T-helper 22 cell (primary cell): ENCODE measurements around the gene STARD10.

ENCODE experiments used
- DNase-seq: peaks from one replicate; pipeline ENCODE4 v3.0.0-alpha.2; 2020; ENCODE audit warnings: low read depth

Gene STARD10

DNA sequence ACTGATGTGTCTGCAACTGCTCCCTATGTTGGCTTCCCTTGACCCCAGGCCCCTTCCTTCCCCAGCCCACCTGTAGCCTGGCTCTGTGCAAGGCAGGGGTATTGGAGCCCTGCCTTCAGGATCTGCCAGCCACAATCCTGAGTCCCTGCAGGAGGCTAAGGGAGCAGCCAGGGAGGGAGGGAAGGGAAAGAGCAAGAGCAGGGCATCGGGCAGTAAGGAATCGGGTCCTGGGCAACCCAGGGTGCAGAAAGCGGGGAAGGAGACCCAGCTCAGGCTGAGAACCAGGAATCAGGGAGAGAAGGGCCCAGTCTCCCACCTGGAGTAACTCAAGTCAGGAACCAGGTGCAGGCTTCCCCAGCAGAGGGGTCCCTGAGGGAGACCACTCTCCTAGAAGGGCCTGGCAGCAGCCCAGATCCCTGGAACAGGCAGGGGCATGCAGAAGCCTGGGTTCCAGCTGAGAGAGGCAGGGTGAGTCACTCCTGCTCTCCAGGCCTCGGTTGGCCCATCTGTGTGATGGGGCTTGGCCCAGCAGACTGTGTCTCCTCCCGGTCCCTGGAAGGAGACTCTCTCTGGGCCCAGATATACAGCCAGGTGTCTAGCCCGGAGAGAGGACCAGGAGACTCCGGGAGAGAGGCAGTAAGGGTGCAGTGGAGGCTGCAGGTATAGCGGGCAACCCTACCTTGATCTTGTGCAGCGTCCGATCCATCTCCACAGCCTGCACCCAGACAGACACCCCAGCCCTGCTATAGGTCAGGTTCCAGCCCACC is 13.4 kb downstream of the STARD10 start:
- no peak for DNase-seq

DNA sequence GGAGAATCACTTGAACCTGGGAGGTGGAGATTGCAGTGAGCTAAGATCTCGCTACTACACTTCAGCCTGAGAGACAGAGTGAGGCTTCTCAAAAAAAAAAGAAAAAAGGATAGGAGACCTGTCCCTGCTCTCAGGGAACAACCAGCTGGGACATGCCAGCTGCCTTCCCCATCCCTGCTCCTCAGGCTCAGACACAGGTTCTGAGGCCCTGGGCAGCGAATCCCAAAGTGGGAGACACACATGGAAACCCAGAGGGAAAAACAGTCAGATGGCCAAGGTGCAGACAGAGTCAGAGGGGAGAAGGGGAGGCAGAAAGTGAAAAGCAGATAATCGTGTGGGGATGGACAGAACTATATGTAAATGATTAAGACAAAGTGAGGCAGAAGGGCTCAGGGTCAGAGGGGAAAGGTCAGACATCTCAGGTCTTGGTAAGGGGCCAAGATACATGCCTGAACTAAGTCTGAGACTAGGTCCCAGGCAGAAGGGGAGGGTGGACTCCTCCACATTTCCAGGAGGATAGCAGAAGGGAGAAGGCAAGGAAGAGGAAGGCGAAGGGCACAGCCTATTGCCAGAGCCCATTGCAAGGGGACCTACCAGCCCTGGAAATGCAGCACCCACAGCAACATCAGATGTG is 14.2 kb downstream of the STARD10 start:
- no peak for DNase-seq

DNA sequence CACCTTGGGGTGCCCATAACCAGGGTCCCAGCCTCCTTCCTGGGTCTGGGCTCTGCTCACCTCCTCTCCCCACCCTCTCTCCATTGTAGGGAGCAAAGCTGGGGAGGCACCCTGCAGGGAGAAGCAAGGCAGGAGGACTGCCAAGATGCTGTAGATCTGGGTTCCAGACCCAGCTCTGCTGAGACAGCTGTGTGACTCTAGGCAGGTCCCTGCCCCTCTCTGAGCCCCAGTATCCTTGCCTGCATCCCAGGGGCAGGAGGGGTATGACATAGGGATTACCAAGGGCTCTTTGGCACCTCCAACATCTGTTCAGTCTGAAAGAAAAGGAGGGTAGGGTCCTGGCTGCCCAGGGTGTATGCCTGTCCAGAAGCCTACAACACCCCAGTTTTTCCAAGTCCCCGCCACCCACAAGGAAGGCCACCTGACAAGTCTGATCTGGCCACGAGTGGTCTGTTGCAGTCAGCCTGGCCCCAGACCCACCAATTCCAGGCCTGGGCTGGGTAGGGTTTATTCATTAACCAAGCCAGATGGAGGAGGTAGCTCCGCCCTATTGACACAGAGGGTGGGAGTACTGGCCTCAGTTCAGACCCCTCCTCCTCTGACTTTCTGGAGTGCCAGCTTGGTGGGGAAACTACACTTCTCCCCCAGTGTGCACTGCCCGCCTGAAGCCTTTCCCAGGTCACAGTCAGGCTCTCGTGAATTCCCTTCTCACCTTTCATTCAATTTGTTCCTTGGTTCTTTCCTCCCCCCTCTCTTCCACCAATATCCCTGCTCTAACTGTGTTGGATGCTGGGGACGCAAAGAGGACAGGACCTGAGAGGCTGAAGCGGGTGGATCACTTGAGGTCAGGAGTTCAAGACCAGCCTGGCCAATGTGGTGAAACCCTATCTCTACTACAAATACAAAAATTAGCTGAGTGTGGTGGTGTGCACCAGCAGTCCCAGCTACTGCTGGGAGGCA is 15.0 kb downstream of the STARD10 start:
- DNase-seq: no peak

DNA sequence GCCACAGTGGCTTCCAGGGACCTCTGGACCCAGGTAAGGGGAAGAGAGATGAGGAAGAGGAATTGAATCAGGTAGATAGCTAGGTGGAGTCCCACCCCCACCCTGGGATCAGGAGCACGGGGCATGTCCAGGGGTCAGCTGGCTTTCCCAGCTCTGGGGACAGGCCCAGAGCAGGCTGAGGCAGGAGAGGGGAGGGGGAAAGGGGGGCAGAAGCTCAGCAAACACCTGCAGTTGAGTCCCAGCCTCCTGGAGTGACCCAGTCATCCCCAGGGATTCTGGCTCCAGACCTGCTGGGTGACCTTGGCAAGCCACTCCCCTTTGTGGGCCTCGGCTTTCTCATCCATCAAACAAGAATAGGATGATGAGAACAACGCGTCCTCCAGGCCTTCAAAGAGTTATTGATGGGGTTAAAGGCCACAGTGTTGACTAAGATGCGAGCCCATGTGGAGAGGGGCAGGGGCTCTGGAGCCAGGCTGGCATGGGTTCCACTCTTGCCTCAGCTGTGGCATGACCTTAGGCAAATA is 16.0 kb downstream of the STARD10 start:
- no peak for DNase-seq

DNA sequence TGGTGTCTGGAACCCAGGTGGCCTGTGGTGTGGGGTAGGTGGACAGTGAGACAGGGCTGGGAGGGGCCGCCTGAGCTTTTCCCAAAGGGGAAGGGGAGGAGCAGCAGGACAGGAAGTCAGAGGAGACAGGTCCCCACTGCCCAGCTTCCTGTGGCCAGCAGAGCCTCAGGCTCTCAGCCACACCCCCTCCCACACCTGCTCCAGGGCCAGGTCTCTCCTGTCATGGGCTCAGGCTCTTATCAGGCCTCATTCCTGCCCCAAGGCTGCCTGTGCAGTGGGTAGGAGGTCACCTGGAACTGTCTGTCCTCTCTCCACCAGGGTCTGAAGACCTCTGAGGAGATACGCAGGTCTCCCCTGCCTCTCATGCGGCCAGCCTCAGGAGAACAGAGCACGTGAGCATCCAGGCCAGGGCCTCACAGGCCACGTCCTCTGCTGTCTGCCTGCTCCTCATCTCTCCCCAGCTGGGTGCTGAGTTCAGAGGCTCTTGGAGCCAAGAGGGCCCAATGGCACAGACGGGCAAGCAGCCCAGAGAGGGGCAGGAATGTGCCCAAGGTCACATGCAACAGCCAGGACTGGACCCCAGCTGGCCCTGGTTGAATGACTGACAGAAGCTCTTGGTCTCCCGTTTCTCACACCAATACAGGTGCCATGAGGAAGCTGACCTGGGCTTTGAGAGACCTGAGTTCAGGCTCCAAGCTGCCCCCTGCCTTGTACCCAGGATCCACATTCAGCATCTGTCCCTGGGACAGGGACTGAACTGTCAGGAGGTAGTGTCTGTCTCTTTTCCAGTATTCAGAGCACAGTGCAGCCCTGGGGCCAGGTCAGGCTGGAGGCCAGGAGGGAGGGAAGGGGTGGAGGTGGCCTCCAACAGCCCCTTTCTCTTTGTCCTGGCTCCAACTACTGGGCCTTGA is 16.7 kb downstream of the STARD10 start:
- no peak for DNase-seq

DNA sequence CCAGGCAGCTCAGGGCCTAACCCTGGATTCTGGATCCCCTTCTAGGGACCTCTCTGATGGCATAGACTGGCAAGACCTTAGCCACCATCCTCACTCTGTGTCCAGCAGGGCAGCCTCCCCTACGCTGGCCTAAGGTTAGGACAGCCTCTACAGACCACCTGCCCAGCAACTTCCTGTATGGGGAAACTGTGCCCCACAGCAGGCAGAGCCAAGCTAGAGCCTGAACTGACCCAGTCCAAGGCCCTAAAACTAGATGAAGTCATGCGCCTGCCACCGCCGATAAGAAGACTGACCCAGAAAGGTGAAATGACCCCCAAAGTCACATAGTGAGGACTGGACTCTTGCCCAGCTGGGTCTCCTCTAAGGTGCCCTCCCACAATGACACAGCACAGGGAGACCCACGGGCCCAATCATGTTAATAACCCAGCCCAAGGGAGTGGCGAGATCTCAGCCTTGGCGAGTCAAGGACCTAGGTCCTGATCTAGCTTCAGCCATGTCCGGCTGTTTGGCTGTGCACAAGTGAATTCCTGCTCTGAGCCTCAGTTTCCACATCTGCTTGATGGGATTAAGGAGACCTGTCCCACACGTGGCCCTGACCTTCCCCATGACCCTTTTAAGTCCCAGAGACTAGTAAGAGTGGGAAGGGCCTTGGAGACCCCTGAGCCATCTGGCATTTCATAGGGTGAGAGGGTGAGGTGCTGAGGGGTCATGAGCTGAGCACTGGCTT is 17.6 kb downstream of the STARD10 start:
- DNase-seq: no peak

DNA sequence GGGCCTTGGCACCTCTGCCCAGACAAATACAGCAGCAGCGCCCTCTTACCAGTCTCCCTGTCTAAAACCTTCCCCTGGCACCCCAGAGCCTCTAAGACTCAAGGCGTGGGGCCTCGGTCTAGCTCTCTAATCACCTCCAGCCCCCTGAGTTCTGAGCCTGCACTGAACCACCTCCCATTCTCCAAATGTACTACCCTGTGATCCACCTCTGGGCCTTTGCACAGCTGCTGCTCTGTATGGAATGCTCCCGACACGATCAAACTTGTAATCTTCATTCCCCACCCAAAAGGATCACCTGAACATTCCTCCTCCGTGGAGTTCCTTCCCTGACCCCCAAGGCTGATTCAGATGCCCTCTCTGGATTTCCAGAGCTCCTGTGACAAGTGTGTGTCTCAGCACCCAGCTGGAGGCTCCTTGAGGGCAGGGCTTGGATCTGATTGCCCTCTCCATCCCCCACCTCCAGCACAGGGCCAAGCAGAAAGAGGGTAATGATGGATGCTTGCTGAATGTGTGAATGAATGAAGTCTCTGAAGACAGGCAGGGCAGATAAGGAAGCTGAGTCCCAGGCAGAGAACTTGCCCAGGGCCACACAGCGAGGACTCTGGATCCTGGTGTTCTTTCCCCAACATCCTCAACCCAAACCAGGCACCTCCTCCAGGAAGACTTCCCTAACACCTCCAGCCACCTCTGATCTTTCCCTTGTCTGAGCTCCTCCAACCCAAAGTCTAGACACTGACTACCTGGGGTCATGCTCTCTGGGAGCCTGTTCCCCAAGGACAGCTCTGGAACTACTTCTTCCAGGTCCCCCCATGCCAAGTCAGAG is 18.3 kb downstream of the STARD10 start:
- no peak for DNase-seq

DNA sequence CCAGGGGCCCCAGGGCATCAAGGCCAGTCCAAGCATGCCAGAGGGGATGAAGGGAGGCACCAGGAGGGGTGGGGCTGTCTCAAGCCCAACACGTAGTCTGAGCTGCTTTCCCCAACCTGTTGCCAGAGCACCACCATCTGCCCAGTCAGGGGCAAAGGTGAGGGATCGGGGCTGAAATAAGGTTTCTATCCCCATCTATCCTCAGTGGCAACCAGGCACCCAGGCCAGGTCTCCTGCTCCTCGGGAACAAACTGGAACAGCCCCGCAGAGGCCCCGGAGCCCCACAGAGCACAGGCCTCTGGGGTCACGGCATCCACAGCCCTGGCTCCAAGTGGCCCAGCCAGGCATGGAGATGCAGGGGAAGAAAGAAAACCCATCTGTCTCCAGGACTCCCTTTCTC is 19.3 kb downstream of the STARD10 start:
- no peak for DNase-seq

DNA sequence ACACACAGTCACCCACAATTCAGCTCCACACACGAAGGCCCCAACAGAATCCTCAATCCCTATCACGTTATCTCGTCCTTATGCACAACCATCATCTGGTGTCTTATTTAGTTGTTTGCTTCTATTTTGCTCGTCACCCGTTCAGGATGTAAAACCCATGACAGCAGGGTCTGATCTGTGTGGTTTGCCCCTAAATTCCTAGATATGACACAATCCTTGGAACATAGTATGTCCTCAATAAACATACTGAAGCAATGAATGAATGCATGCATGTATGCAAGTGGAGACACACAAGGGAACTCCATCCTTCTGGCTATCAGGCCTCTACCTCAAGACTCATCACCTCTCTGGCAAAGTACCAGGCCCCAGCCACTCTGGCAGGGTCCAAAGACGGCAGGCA is 20.2 kb downstream of the STARD10 start:
- no peak for DNase-seq

DNA sequence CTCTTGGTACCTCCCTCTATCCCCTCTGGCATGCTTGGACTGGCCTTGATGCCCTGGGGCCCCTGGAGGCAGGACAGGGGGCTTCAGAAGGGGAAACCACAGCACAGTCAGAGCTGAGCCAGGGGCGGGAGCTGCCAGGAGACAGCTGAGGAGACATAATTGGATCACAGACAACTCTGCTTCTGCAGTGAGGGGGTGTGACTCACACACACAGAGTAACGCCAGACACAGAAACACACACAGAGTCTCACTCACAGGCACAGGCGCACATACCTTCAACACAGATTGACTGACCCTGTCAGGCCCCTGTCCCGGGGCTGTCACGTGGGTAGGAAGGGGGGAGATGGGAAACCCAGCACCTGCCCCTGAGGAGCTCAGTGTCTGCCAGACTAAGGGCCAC is 20.6 kb downstream of the STARD10 start:
- DNase-seq: no peak

DNA sequence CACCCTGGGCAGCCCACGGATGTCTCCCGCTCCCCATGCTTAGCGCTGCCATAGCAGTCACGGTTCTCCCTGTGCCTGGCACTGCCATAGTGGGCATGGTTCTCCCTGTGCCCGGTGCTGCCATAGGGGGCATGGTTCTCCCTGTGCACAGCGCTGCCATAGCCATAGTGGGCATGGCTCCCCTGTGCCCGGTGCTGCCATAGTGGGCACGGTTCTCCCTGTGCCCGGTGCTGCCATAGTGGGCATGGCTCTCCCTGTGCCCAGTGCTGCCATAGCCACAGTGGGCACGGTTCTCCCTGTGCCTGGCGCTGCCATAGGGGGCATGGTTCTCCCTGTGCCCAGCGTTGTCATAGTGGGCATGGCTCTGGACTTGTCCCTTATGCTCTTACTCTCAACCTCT is 21.8 kb downstream of the STARD10 start:
- no peak for DNase-seq

DNA sequence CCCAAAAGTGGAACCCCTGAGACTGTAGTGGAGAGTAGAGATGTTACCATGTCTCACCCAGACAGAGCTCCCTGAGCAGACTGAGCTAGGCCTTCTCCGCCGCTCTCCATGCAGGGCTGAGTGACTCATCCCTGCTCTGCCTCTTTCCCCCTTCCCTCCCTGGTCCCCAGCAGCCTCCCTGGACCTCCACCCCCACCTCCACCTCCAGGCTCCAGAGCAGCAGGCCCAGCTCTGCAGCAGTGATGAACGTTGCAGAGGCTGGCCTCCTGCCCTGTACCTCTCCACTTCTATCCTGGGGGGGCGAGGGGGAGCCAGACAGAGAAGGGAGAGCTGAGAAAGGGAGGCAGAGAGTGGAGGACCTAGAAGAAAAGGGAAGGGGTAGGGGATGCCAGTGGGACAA is 22.3 kb downstream of the STARD10 start:
- no peak for DNase-seq

DNA sequence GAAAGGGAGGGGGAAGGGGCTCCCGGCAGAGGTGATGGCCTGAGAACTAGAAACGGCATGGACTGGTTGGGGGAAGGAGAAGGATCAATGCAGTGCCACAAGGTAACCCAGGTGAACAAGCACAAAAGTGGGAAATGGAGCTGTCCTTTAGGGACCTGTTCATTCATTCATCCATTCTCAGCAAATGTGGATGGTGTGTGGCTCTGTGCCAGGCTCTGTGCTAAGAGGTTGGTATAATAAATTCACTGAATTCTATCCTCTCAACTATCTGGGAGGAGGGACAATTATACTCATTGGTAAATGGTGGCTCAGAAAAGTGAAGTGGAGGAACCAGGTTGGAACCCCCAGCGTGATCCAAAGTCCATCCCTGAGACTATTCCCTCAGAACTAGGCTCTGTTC is 23.0 kb downstream of the STARD10 start:
- DNase-seq: no peak

DNA sequence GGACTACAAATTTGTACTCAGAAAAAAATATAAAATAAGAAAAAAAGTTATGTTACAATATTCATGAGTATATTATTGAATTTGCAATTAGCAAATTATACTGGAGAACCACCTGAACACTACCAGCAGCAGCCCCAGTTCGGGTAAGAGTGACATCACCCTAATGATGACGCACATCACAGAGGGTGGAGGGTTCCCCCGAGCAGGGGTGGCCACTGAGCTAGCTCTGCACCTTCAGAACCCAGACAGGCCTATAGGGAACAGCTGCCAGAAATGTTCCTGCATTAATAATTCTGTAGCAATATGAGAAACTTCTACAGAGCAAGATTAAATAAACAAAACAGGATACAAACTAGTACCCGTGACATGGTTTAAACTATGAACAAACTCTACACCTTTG is 24.2 kb downstream of the STARD10 start:
- DNase-seq: no peak

DNA sequence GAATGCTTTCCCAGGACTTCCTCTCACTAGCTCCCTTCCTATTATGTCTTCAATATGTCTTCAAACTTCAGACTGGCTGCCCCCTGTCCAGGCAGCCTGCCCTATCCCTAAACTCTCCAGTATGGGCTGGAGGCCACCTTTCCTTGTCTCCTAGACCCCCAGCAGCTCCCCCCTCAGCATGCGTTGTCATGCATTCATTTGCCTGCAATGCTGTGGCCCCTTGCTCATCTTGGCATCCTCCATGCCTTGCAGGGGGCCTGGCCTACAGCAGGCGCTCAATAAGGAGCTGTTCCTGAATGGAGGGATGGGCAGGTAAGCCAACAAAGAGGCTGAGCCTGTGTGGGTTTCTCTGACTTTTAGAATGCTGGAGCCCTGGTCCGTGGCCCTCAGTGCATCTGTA is 25.3 kb downstream of the STARD10 start:
- DNase-seq: no peak

DNA sequence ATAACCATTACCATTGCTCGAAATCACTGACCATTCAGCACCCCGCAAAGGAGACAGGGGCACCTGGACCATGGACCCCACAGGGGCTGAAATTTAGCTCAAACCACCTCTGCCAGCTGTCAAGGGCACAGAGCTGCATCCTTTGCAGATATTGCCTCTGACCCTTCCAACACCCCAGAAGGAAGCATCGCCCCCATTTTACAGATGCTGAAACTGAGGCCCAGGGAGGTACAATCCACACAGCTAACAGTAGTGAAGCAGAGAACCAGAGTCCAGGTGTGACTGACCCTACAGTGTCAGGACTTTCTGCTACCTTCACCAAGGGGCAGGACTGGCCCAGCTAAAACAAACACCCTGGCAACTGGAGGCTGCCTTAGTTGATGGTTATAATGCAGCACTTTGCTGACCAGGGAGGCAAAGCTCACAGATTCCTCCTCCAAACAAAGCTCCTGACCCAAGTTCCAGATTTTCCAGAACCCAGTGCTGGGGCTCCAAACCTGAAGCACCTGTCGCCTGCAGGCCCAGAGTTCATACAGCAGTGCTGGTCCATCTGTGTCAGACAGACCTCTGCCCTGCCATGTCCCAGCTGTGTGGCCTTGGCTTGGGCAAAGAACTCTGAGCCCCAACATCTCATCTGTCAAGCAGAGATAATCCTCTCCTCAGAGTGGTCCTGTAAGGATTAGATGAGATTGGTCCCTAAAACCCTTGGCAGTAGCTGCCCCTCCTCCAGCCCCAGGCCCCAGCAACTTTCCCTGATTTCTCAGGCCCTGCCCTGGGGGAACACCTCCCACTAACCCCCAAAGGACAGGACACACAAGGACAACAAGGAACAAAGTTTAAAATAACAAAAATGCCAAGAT is 26.4 kb downstream of the STARD10 start:
- no peak for DNase-seq

DNA sequence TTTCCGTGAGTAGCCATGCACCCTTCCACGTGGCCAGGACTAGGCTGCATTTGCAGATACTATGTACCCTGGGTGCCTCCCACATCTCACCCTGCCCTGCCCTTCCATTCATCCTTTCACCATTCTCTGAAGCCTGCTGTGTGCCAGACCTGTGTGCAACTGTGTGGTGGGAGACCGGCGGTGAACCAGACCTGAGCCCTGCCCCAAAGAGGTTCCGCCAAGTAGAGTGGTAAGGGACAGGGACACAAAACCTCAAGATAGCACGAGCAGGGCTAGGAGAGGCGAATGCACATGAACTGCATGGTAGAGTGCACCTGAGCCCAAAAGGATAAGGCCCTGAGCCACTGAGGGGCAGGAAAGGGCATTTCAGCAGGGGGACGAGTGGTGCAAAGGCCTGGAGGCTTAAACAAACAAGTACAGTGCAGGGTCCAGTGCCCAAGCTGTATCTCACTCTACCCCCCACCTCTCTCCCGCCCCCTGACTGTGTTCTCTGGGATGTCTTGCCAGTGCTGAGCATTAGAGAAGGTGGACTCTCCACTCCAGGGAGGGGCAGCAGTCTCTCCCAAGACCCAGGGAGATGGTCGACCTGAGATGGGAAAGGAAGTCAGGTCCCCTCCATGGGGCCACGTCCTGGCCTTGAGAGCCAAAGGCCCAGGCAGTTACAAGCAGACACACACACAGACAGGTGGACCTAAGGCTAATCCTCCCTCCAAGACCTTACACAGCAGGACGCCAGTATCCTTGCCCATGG is 27.5 kb downstream of the STARD10 start:
- no peak for DNase-seq

DNA sequence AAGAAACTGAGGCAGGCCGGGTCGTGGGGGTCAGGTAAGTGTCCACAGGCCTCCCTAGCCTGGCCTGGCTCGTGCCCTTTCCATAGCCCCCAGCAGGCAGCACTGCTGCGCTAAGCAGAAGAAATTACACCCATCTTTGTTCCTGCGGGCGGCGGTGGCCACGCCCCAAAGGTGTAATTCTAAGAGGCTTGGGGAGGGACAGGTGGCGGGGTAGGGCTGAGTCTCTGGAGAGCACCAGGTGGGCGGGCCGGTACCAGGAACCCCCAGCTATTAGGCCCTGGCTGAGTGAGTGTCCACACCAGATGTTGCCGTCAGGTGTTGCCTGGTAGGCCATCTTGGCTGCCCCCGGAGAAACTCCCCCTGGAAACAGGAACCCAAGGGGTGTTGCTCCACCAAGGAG is 29.3 kb downstream of the STARD10 start:
- no peak for DNase-seq
